ENCODE measurements around the gene DGKD.

DNA sequence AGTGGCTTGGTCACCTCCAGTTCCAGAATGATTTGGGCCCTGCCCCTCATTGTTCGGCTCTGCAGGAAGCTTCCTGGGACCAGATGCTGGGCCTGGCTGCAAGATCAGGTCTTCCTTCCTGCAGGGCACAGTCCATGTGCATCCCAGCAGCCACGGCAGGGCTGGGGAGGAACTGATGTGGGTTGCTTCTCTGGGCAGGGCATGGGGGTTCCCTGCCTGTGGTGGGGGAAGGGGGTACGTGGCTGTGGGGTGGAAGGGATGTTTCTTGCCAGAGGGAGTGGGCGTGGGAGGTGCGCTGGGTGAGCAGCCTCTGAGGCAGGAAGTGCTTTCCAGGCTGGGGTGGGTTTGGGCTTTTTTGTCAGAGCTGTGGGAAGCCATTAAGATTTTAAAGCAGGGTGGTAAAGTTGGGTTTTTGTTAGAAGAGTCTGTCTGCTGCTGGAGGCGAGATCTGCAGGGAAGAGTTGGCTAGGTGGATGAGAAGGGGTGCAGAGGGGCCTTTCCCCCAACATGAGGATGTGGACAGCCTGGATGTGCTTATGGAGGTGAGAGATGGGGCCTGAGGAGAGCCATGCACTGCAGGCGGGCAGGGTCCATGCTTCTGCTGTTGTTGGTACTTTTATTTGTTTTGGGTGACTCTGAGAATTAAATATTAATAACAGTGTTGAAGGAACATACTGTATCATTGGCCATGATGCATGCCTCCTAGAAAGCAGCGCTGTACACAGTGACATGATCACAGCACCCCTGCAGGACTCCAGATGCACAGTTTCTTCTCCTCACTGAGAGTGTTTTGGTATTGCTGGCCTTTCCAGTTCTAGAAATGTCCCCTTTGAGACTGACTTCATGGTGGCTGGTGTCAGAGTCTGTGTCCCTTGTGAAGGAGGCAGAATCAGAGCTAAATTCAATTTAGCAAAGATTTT, 45.3 kb downstream of the DGKD start:
- no peak for TF ChIP-seq EZH2 (IDR thresholded peaks at IDR 0.05; ENCODE audit: insufficient read depth, poor library complexity, severe bottlenecking)
- no peak for TF ChIP-seq EZH2phosphoT487 (IDR thresholded peaks at IDR 0.05; ENCODE audit: insufficient read depth, low read depth)

Measured in GM23248 (cell line).